HL-60/S4 (cell line): Measurements from ENCODE around the gene MAPK12.

Experiments
- in situ Hi-C: fragments of 300-500 bp; cut with MboI; formaldehyde crosslinking; loops from 2 replicates; pipeline ENCODE4 v1.14.3; 2022; ENCODE audit warnings: low sequenced_read_pairs

Gene MAPK12

GRCh38 chr22:50253941-50254340 lies 7.5 kb downstream of the MAPK12 start:
- in situ Hi-C loops: no loop called here

- in situ Hi-C loops: no loop called here
Observed at GRCh38 chr22:50253046-50253915, 8.2 kb downstream of the MAPK12 start.

- in situ Hi-C loops: no loop called here
Observed at GRCh38 chr22:50252082-50253045, 9.1 kb downstream of the MAPK12 start.

GRCh38 chr22:50251477-50252081 lies 9.9 kb downstream of the MAPK12 start:
- in situ Hi-C loops: no loop called here

- in situ Hi-C loops: no loop called here
Observed at GRCh38 chr22:50250555-50251476, 10.7 kb downstream of the MAPK12 start, which contains the start of gene HDAC10. Gene HDAC10, minus strand, starts transcription at chr22:50251265. Its CDS starts 233 bp downstream, at chr22:50251032.

GRCh38 chr22:50250249-50250554 lies 11.3 kb downstream of the MAPK12 start:
- in situ Hi-C loops: no loop called here

- in situ Hi-C loops: no loop called here
Observed at GRCh38 chr22:50249341-50250248, 11.9 kb downstream of the MAPK12 start.

GRCh38 chr22:50248196-50249081 lies 13.0 kb downstream of the MAPK12 start:
- in situ Hi-C loops: no loop called here

GRCh38 chr22:50247748-50248147 lies 13.7 kb downstream of the MAPK12 start:
- in situ Hi-C loops: no loop called here

- in situ Hi-C loops: no loop called here
Observed at GRCh38 chr22:50246242-50247175, 15.0 kb downstream of the MAPK12 start.

GRCh38 chr22:50245214-50246072 lies 16.0 kb downstream of the MAPK12 start:
- in situ Hi-C loops: no loop called here

- in situ Hi-C loops: no loop called here
Observed at GRCh38 chr22:50244420-50245213, 16.9 kb downstream of the MAPK12 start, which contains the start of gene TUBGCP6. Gene TUBGCP6, minus strand, starts transcription at chr22:50245023. Its CDS starts 564 bp downstream, at chr22:50244459.

- in situ Hi-C loops: no loop called here
Observed at GRCh38 chr22:50243685-50244419, 17.6 kb downstream of the MAPK12 start.

GRCh38 chr22:50242406-50242949 lies 19.0 kb downstream of the MAPK12 start:
- in situ Hi-C loops: no loop called here
